Activated T-helper 1 cell treated with Interleukin-2 at 50 U/mL for 16 hours (primary cell): ENCODE data around the gene ALPK3.

Experiments used
- DNase-seq: peaks from one replicate; pipeline ENCODE4 v3.0.0-alpha.2; 2020; ENCODE audit warnings: low read depth

Gene ALPK3

DNA sequence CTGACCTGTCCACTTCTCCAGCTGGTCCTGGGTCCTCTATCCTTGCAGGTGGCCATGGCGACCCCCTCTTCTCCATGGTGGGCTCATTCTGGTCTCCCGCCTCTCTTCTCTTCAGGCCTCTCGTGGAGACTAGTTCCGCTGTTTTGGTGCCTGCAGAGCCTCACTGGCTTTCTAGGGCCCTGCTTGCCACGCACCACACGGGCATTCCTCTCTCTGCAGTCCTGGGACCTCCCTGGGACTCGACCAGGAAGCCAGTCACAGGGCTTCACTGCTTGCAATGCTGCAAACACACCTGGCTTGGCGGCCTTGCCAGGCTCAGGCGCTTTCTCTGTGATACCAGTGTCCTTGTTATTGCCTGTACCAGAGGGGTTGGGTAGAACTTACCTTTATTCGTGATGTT, 76.5 kb downstream of the ALPK3 start:
- DNase-seq, result no peak

DNA sequence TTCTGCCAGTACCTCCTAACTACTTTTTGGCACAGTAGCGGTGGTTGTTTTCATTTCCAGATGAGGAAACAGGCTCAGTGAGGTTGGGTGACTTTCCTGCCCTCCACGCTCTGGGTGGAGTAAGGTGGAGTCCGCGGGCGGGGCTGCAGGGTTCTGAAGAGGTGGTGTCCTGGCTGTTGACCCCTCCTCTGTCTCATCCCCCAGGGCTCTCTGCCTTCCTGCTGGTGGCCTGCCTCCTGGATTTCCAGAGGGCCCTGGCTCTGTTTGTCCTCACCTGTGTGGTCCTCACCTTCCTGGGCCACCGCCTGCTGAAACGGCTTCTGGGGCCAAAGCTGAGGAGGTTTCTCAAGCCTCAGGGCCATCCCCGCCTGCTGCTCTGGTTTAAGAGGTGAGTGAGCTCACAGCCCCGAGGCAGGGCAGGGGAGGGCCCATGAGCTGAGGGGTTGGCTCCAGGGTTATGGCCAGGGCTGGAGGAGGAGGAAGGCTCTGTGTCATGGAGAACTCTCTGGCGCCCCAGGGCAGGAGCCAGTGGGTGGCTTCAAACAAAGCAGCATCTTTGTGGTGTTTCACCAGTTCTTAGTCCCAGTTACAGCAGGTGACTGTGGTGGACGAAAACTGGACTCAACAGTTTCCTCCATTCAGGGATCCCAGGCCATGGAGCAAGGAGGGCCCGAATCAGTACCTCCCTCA, 77.7 kb downstream of the ALPK3 start:
- DNase-seq, result no peak

DNA sequence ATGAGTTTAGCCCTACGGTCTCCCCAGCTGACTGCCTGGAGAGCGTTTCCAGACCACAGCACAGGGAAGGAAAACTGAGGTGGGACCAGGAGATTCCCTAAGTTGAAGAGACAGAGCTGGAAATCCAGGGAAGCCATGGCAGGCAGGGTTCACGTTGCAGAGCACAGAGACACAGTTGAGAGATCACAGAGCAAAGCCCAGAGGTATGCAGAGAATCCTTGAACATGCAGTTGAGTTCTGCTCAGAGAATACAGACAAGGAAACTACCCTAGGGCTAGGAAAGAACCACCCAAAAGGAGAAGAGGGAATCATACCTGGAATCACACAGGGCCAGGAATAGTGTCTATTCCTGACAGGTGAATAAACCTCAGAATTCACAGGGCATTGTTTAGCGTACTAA, 81.6 kb downstream of the ALPK3 start:
- DNase-seq, result no peak

DNA sequence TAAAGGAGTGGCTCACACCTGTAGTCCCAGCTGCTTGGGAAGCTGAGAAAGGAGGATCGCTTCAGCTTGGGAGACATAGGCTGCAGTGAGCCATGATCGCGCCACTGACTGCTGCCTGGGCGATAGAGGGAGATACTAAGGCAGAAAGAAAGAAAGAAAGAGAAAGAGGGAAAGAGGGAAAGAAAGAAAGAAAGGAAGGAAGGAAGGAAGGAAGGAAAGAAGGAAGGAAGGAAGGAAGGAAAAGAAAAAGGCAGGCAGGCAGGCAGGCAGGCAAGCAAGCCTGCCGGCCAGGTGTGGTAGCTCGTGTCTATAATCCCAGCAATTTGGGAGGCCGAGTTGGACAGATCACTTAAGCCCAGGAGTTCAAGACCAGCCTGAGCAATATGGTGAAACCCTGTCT, 82.6 kb downstream of the ALPK3 start:
- no peak for DNase-seq

DNA sequence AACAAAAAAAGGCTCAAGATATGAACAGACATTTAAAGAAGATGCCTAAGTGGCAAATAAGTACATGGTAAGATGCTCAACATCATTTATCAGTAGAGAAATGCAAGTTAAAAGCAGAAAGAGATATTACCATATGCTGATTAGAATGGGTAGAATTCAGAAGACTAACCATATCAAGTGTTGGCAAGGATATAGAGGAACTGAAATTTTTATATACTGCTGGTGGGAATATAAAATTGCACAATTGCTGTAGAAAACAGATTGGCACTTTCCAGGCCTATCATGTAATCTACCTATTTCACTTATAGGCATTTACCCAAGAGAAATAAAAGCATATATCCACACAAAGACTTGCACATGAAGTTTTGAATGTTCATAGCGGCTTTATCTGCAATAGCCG, 84.4 kb downstream of the ALPK3 start:
- no peak for DNase-seq

DNA sequence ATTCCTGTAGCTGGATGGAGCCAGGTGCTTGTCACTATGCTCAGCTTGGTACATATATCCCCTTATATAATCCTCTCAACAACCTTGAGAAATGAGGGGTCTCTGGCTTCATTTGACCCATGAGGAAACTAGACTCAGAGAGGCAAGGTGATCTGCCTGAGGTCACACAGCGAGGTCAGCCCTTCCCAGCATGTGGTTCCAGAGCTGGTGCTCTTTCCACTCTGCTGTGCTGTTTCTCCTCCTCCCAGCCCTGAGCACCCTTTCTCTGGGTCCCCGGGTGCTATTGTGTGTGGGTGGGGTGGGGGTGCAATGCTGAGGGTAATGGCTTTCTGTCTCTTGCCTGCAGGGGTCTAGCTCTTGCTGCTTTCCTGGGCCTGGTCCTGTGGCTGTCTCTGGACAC, 86.6 kb downstream of the ALPK3 start:
- DNase-seq, result no peak

DNA sequence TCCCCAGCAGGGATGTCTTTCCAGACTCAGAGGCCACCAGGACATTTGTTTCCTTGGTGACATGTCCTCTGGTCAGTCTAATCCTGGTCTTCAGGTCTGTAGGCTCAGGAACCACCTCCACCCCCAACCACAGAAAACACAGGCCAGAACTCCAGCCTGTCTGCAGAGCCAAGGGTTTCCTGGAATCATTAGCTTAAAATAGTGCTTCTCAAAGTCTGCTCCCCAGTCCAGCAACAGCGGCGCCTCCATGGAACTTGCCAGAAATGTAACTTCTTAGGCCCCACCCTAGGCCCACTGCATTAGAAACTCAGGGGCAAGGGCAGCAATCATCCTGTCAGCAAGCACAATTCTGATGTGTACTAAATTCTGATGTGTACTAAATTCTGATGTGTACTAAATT, 87.3 kb downstream of the ALPK3 start:
- DNase-seq, result no peak

DNA sequence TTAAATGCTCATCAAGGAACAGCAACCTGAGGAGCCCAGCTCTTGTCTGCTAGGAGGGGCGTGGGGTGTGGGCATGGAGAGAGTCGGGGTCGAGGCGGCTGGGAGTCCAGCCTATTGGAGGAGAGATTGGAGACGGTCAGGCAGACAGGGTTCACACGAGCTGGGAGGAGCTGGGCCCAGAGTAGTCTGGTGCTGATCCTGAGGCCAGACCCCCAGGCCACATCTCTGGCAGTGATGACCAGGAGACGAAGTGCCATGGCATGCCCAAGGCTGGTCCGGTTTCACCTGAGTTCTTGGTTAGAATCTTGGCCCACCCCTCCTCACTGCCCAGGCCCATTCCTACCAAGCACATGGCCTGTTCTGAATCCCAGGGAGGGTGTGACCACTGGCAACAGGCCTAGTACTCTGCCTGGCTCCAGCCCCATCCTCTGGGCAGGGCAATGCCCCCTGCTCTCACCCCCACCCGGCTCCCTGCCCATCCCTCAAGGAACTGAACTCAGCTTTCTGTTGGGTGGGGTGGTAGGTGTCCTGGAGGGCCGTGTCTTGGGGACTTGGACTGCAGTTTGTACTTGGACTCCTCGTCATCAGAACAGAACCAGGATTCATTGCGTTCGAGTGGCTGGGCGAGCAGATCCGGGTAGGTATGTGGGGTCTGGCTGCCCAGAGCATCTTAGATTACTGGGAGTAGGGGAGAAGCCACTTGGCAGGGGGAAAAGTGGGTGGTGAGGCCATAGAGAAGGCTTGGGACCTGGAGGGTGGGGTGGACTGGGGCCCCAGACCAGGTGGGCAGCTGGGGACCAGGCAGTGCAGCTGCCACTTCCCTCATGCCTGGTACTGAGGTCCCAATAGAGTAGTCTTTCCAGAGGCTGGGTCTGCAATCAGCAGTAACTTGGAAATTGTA, 88.1 kb downstream of the ALPK3 start:
- no peak for DNase-seq

DNA sequence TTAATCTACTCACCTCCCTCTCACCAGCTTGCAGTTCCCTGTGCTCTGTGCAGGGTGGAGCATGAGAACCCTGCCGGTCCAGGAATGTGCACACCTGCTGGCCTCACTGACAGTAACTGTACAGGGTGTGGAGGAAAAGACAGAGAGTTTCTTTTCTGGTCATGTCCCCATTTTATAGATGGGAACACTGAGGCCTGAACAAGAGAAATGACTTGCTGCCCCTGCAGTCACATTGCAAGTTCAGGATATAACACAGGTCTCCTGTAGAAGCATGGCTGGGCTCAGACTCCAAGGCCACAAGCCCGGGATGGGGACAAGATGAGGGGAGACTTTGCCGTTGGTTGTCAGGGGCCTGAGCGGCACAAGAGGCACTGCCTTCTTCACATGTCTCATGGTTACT, 90.6 kb downstream of the ALPK3 start:
- DNase-seq, result no peak

DNA sequence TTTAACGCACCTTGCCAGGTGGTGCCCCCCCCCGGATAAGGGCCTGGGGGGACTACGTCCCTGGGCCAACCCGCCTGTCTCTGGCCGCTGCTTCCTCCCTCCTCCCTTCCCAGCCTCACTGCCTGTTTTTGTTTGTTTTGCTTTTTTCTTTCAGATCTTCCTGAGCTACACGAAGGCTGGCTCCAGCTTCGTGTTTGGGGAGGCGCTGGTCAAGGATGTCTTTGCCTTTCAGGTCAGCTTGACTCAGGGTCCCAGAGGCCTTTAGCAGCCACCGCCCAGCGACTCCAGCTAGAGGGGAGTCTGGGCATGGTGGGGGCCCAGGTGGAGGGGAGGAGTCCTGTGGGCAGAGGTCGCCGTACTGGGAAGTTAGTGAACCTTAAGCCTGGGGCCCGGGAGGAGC, 91.4 kb downstream of the ALPK3 start:
- no peak for DNase-seq

DNA sequence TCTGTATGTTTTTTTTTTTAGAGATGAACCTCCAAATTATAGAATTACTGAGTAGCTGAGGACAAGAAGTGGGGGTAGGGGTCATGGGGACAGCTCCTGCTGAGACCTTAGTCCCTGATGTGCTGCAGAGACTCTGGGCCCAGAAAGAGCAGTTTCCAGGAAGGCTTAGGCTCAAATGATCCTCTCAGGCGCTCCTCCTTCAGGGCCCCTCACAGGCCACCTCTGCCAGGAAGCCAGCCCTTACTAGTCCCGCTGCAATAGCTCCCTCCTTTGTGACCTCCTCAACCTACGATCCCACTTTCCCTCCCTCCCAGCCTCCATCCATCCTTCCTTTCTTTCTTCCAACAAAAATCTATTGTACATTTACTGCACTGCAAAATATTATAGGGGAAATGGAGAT, 91.9 kb downstream of the ALPK3 start:
- no peak for DNase-seq

DNA sequence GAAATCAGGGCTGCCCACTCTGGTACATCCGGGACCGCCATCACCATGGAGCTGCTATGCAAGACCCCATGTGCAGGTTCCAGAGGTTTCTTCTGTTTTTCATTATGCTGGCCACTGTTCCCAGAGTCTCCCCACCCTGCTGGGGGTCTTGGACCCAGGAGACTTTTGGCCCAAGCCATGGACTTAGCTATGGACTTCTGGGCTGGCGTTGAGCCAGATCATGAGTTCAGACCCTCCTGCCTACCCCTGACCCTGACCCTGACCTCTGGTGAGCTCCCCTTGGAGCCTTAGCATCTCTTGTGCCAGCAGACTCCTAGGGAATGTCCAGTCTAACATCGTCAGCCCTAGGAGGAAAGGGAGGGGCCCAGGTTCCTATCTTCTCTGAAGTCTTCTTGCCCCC, 92.6 kb downstream of the ALPK3 start:
- no peak for DNase-seq

DNA sequence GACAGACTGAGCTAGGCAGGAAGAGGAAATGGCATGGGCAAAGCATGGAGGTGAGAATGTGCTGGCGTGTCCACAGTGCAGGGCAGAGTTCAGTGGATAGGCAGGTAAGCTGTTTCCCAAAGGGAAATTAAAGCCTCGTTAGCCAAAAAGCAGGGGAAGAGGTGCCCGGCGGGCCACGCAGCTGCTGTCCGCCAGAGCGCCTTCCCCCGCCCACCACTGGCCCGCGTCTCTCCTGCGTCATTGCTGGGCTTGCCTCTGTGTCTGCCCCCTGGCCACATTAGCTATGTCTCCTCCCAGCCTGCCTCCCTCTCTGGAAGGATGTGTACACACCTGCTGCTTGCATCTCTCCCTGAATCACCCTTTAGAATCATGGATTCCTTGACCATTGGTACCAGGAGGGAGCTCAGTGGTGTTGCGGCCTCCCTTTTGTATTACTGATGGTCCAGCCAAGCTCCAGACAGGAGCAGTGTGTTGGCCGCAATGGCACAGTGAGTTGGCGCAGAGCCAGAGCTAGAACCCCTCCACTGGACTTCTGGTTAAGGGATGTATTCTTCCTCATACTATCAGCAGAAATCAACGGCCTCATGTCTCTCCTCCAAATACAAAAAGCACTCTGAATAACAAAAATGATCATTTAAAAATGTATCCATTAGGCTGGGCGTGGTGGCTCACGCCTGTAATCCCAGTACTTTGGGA, 93.9 kb downstream of the ALPK3 start:
- DNase-seq, result no peak

DNA sequence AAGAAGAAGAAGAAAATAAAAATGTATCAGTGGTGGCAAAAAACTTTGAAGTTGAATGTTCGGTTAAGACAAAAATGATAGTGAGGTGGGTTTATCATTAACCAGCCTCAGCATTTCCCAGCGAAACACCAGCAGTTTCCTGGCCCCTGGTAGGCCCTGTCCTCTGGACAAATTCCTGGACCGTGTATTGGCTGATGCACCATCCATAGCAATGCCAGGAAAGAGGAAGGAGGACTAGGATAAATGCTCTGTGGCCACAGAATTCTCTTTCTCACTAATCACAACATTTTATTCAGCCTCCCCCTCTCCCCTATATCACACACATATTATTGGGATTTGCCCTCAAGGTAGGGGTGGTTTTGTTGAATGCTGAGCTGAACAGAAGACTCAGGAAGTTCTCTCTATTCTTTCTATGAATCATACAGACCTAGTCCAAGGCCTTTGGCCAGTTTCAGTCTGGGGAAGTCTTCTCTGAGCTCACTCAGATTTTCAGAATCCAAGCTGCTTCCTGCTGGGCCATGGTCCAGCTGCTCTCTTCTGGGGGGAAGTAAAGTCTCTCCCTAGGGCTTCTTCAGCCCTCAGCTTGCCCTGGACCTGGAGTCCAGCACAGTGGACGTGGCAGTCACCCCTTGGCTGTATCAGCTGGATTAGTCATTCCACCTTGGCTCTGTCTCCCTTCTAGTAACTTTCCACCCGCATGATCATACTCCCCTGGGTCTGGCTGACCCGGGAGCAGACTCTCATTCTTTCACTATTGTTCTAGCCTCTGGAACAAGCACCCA, 94.9 kb downstream of the ALPK3 start:
- DNase-seq, result no peak

DNA sequence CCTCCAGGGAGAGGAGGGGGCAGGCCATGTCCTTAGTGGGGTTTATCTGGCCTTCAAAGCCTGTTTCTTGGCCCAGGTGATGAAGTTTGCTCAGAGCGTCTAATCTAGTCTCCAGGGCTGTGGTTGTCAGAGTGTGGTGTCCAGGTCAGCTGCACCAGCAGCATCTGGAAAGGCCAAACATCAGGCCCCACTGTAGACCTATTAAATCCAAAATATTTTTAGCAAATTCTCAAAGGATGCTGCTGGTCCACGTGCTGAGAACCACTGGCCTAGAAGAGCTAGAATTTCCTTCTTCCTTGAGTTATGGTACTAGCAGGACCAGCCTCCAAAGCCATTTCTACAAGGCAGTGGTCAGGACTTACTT, 96.2 kb downstream of the ALPK3 start:
- no peak for DNase-seq

DNA sequence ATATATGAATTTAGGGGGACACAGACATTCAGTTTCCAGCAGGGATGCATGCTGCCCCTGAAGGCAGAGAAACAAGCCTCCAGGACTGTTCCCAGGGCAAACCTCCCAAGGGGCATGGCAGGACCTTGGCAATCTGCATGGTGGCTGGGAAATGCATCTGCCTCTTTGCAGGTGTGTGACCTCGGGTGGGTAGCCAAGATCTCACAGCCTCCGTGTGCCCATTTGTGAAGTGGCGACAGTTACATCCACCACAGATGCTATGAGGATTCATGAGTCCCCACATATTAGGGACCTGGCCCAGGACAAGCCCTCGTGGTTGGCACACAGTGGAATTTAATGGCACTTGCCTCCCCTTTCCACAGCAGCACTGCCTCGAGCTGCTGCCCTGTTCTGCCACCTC, 97.2 kb downstream of the ALPK3 start:
- no peak for DNase-seq

DNA sequence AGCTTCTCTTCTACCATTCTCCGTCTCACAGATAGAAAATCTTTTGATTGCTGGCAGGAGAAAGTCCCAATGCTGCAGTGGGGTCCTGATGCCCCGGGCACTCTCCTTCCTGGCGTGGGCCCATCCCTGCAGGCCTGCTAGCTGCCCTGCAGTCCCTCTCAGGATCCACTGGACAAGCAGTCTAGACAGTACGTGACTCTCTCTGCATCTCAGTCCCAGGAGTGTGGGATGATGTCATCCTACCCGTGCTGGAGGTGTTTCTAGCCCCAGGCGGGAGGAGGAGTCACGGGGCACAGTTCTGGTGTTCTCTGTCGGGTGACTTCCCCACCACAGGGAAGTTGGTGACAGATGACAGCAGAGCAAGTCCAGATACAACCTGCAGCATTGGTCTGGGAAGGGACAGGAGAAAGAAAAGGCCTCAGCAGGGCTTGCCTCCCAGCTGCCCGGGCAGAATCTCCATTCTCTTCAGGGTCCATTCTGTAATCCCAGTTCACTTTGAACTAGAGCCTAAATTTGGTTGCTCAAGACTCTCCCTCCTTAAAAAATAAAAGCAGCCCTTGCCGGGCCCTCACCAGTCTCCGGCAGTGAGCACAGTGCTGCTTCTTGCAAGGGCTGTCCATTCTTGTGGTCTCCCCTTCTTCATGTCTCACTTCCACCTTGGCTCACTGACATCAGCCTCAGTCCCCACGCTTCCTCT, 97.9 kb downstream of the ALPK3 start:
- DNase-seq, result no peak

DNA sequence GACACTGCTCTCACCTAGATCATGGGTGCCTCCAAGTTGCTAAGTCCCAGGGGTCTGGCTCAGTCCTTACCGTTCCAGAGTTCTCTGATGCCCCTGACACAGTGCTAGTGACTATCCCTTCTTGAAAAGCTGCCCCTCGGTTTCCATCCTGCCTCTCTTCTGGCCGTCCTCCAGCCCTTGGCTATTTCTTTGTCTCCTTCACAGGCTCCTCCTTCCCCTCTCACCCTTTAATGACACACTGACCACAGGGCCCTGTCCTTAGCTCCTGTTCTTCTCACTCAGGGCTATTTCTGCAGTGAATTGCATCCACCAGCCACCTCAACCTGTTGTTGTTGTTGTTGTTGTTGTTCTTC, 98.4 kb downstream of the ALPK3 start:
- no peak for DNase-seq

DNA sequence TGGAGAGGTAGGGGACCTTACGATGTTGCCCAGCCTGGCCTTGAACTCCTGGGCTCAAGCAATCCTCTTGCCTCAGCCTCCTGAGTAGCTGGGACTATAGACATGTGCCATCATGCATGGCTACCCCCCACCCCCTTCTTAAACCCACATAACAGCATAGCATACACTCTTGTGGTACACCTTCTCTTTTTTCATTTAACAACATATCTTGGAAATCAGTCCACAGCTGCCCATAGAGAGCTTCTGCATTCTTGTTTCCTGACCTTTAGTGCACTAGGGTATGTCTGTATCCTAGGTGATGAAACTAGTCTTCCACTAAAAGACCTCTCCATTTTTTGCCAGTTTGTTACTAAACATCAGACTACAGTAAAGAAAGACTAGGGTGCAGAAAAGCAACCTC, 100.3 kb downstream of the ALPK3 start:
- no peak for DNase-seq

DNA sequence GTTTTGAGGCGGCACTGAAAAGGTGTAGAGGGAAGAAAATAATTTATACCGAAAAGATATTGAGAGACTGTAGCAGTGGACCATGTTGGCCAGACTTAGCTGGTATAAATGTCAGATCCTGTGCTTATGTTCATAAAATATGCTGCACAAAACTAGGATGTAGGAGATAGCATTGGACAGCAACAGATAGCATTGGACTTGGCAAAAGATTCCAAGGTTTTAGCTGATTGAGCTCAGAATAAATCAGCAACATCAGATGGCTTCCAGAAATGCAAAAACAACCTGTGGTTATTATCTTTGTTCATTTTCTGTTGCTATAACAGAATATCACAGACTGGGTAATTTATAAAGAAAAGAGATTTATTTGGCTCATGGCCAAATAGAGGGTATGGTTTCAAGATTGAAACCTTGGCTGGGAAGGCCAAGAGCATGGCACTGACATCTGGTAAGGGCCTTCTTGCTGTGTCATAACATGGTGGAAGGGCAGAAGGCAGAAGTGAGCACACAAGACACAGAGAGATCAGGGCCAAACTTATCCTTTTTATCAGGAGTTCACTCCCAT, 102.0 kb downstream of the ALPK3 start:
- no peak for DNase-seq

DNA sequence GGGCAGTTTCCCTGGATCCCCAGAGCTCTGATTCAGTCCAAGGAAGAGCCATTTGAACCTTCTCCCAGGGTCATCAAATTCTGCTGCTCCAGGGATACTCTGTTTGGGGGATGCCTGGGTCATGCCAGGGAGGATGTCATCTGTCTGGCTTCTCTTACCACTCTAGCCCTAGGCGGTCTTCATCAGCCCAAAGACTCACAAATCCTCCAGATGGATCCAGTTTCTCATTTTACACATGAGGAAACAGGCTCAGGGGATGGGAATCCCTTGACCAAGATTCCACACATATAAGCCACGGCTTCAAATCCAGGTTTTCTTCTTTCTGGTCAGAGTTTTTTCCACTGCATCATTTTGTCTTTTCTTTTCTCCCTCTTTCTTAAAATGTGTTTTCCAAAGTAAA, 104.0 kb downstream of the ALPK3 start:
- DNase-seq, result no peak

DNA sequence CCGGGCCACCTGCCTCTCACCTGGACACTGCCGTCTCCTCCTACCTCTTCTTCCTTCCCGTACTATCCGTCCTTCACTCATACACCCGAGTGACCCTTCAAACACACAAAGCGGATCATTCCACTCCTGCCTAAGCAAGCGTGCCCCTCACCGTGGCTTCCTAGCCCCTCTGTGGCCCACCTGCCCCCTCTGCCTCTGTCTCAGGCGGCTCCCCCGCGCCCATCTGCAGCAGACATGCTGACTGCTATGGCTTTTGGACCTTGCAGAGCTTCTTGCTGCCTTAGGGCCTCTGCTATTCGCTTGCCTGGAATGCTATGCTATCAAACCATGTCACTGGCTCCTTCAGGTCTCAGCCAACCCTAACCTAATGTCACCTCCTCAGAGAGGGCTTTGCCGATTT, 105.4 kb downstream of the ALPK3 start:
- DNase-seq, result no peak
